Measurements from ENCODE around the gene HADHB.
"Not testable (repeated sequence)": the region's sequence is repeated elsewhere in the genome, so short reads cannot be mapped to it uniquely, and the experiment has no call there.

Gene HADHB

GRCh38 chr2:26298638-26299393, 54.1 kb downstream of the HADHB start:
- no peak for DNase-seq

GRCh38 chr2:26299471-26300101, 54.8 kb downstream of the HADHB start:
- DNase-seq: no peak

- DNase-seq: no peak
These were observed 55.6 kb downstream of the HADHB start for GRCh38 chr2:26300234-26300925.

- no peak for DNase-seq
These were observed 58.1 kb downstream of the HADHB start for GRCh38 chr2:26302846-26303245.

GRCh38 chr2:26305094-26305493, 60.4 kb downstream of the HADHB start:
- not testable (repeated sequence) for DNase-seq

- no peak for DNase-seq
These were observed 60.8 kb downstream of the HADHB start for GRCh38 chr2:26305540-26305939.

GRCh38 chr2:26309921-26310320, 65.2 kb downstream of the HADHB start:
- DNase-seq: no peak

- no peak for DNase-seq
These were observed 67.7 kb downstream of the HADHB start for GRCh38 chr2:26312471-26312870.

- no peak for DNase-seq
These were observed 68.7 kb downstream of the HADHB start for GRCh38 chr2:26313446-26313845.

- DNase-seq: no peak
These were observed 69.5 kb downstream of the HADHB start for GRCh38 chr2:26314243-26314642.

- DNase-seq: no peak
These were observed 71.3 kb downstream of the HADHB start for GRCh38 chr2:26316041-26316440.

- no peak for DNase-seq
These were observed 72.1 kb downstream of the HADHB start for GRCh38 chr2:26316845-26317244.

- DNase-seq: no peak
These were observed 72.8 kb downstream of the HADHB start for GRCh38 chr2:26317377-26318105.

GRCh38 chr2:26318950-26319349, 74.2 kb downstream of the HADHB start:
- DNase-seq: no peak

- not testable (repeated sequence) for DNase-seq
These were observed 79.7 kb downstream of the HADHB start for GRCh38 chr2:26324479-26324878.

- DNase-seq: no peak
These were observed 80.2 kb downstream of the HADHB start for GRCh38 chr2:26324903-26325302.

GRCh38 chr2:26325851-26326250, 81.1 kb downstream of the HADHB start:
- no peak for DNase-seq

- DNase-seq: no peak
These were observed 81.8 kb downstream of the HADHB start for GRCh38 chr2:26326514-26326913.

- DNase-seq: no peak
These were observed 82.8 kb downstream of the HADHB start for GRCh38 chr2:26327291-26328272.

GRCh38 chr2:26329083-26329482, 84.3 kb downstream of the HADHB start:
- DNase-seq: not testable (repeated sequence)

- peak; percentile 46 to 54 for DNase-seq
These were observed 85.4 kb downstream of the HADHB start for GRCh38 chr2:26330114-26330549.

- DNase-seq: no peak
These were observed 85.9 kb downstream of the HADHB start for GRCh38 chr2:26330604-26331003.
